NT2/D1 (cell line): ENCODE measurements around the gene ZPR1.

ENCODE experiments used
- SUZ12 ChIP-seq: IDR thresholded peaks from 2 replicates; pipeline ENCODE4 v1.6.1; 2011; ENCODE audit not compliant: insufficient read length, insufficient read depth; ENCODE audit errors: extremely low read depth
- YY1 ChIP-seq: IDR thresholded peaks from 2 replicates; pipeline ENCODE4 v1.6.1; 2011; ENCODE audit not compliant: insufficient read length, insufficient read depth
- ZNF274 ChIP-seq: IDR thresholded peaks from 2 replicates; pipeline ENCODE4 v1.6.1; 2011; ENCODE audit warnings: mild to moderate bottlenecking, low read depth, low read length

DNA sequence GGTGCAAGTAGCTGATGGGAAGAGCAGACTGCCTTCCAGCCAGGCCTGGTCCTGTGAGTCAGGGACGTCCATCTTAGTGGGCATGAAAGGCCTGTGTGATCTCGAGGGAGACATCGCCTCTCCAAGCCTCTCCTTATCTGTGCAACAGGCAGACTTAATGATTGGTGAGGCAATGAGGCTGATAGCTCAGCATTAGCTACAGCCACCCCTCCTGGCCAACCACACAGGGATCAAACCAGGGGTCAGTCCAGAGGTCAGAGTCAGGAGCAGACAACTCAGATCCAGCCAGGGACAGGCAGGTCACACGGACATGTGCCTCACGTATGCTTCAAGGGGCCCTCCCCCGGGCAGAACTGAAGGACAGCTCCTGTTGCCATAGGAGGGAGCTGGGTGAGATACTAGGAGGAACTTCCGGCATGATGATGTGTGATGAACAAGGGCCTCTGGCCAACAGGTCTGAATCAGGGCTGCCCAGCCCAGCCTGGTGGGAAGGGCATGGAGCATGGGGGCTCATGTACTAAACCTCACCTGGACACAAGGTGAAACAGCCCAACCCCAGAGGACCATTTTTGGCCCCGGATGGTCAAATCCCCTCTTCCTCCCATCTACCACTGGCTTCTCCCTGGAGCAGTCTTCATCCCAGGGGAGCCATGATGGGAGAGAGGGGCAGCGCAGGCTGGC lies 39.1 kb upstream of the ZPR1 start:
- TF ChIP-seq ZNF274 (no peak), YY1 (no peak), SUZ12 (no peak)
